HepG2 (cell line): Measurements from ENCODE around the gene OXLD1. TPM values are rescaled to one million over a fixed set of nuclear protein-coding genes. Genes with fewer than 3 reads are reported as not detected.

Experiments
- ATF6 ChIP-seq: sonication (generic); formaldehyde crosslinking; conservative IDR thresholded peaks from 2 replicates; pipeline ENCODE4 v1.4.0; 2020; ENCODE audit warnings: missing genetic modification reagents
- CBFB ChIP-seq: sonication (generic); formaldehyde crosslinking; IDR thresholded peaks from 2 replicates; pipeline ENCODE4 v1.4.0; 2020; ENCODE audit warnings: missing genetic modification reagents
- CBX1 ChIP-seq: IDR thresholded peaks from one replicate; pipeline ENCODE4 v1.6.1; 2016; ENCODE audit warnings: antibody characterized with exemption, low read depth
- CREB3 ChIP-seq: sonication (generic); formaldehyde crosslinking; IDR thresholded peaks from 2 replicates; pipeline ENCODE4 v1.5.0; 2020; ENCODE audit warnings: missing genetic modification reagents
- DMAP1 ChIP-seq: IDR thresholded peaks from 2 replicates; pipeline ENCODE4 v1.6.1; 2016
- DNMT1 ChIP-seq: sonication (generic); formaldehyde crosslinking; IDR thresholded peaks from 2 replicates; pipeline ENCODE4 v1.5.1; 2020; ENCODE audit warnings: mild to moderate bottlenecking, missing genetic modification reagents
- GLMP ChIP-seq: sonication (generic); formaldehyde crosslinking; IDR thresholded peaks from 2 replicates; pipeline ENCODE4 v1.9.0; 2021; ENCODE audit warnings: missing genetic modification reagents, mild to moderate bottlenecking, borderline replicate concordance
- GTF2F1 ChIP-seq: fragments of 150-350 bp; IDR thresholded peaks from 2 replicates; pipeline ENCODE4 v1.6.1; 2014; ENCODE audit warnings: low read length
- HNRNPL ChIP-seq: fragments of 200-400 bp; formaldehyde crosslinking; IDR thresholded peaks from 2 replicates; pipeline ENCODE4 v1.6.1; 2017; ENCODE audit warnings: mild to moderate bottlenecking, low read depth, low read length
- KLF12 ChIP-seq: sonication (generic); formaldehyde crosslinking; IDR thresholded peaks from 2 replicates; pipeline ENCODE4 v1.4.0; 2020; ENCODE audit warnings: missing genetic modification reagents, borderline replicate concordance
- NR2C2 ChIP-seq: sonication (generic); formaldehyde crosslinking; IDR thresholded peaks from 2 replicates; pipeline ENCODE4 v1.4.0; 2020; ENCODE audit warnings: missing genetic modification reagents, mild to moderate bottlenecking, moderate library complexity, borderline replicate concordance
- RNF219 ChIP-seq: sonication (generic); formaldehyde crosslinking; IDR thresholded peaks from 2 replicates; pipeline ENCODE4 v1.5.0; 2020; ENCODE audit warnings: mild to moderate bottlenecking, missing genetic modification reagents
- ZFYVE20 ChIP-seq: sonication (generic); formaldehyde crosslinking; IDR thresholded peaks from 2 replicates; pipeline ENCODE4 v1.8.0; 2023; ENCODE audit warnings: low read depth, mild to moderate bottlenecking, moderate library complexity, missing genetic modification reagents, borderline replicate concordance
- ZKSCAN5 ChIP-seq: sonication (generic); formaldehyde crosslinking; IDR thresholded peaks from 2 replicates; pipeline ENCODE4 v1.5.1; 2020; ENCODE audit warnings: mild to moderate bottlenecking, missing genetic modification reagents
- ZNF235 ChIP-seq: sonication (generic); formaldehyde crosslinking; IDR thresholded peaks from 2 replicates; pipeline ENCODE4 v1.8.1; 2023; ENCODE audit warnings: mild to moderate bottlenecking, missing genetic modification reagents, borderline replicate concordance
- ZNF282 ChIP-seq: fragments of 450-650 bp; IDR thresholded peaks from 2 replicates; pipeline ENCODE4 v1.6.1; 2018; ENCODE audit not compliant: partially characterized antibody
- ZNF451 ChIP-seq: sonication (generic); formaldehyde crosslinking; IDR thresholded peaks from 2 replicates; pipeline ENCODE4 v1.5.0; 2020; ENCODE audit warnings: mild to moderate bottlenecking, missing genetic modification reagents
- ZNF512 ChIP-seq: sonication (generic); formaldehyde crosslinking; IDR thresholded peaks from 2 replicates; pipeline ENCODE4 v1.4.0; 2020; ENCODE audit warnings: mild to moderate bottlenecking, missing genetic modification reagents
- ZNF605 ChIP-seq: sonication (generic); formaldehyde crosslinking; IDR thresholded peaks from 2 replicates; pipeline ENCODE4 v1.8.0; 2022; ENCODE audit warnings: mild to moderate bottlenecking, missing genetic modification reagents
- ZNF746 ChIP-seq: sonication (generic); formaldehyde crosslinking; IDR thresholded peaks from 2 replicates; pipeline ENCODE4 v1.8.0; 2022; ENCODE audit warnings: mild to moderate bottlenecking, missing genetic modification reagents
- ZZZ3 ChIP-seq: sonication (generic); formaldehyde crosslinking; IDR thresholded peaks from 2 replicates; pipeline ENCODE4 v1.4.0; 2020; ENCODE audit warnings: missing genetic modification reagents, mild to moderate bottlenecking, borderline replicate concordance
- polyA plus RNA-seq, 8 experiments: library from polyadenylated mRNA; depleted of rRNA in 3 of 8; stranded (reverse) in 7 of 8; unstranded in 1 of 8; fragments of >200 nt; fragmentation: Illumina TruSeq in 4 of 8; extraction: Trizol in 4 of 8; gene quantifications; 2 replicates each; pipeline versions ENCODE4 v1.2.1 to v1.2.3, GENCODE V29; 2011 to 2016; ENCODE audit warnings: low read depth in 4 of 8, missing spikeins in 1 of 8, mixed read lengths in 1 of 8; ENCODE audit not compliant: insufficient read depth in 1 of 8
- total RNA-seq, 5 experiments: library from RNA; depleted of rRNA; stranded (reverse); fragments of >200 nt; fragmentation: Illumina TruSeq; extraction: Trizol; gene quantifications; 2 replicates each; pipeline ENCODE4 v1.2.3, GENCODE V29; 2016; ENCODE audit warnings: low read depth in 1 of 5

OXLD1 gene
- total and polyA plus RNA-seq, 2 of the 13 experiments (the other 11 are each of a cell fraction or from before 2014, with no cell fraction given): 27.1 to 37.5 TPM

- TF ChIP-seq GLMP (CRISPR knock-in tag): no peak
- no peak for TF ChIP-seq CREB3 (CRISPR knock-in tag)
- peak; percentile 63 for TF ChIP-seq CBX1
- TF ChIP-seq KLF12 (CRISPR knock-in tag): peak; percentile 93
- TF ChIP-seq HNRNPL: peak; percentile 96
- TF ChIP-seq ZNF451 (CRISPR knock-in tag): peak; percentile 25; the same call in 1 of the 2 replicates
- TF ChIP-seq ZNF605 (CRISPR knock-in tag): 0 out of 2 replicates have a peak, but pooled peaks have one; percentile 56
- TF ChIP-seq ZNF282: no peak
- TF ChIP-seq NR2C2 (CRISPR knock-in tag): peak; percentile 99
- peak; percentile 96; the same call in 1 of the 2 replicates for TF ChIP-seq ZNF235 (CRISPR knock-in tag)
- TF ChIP-seq ZZZ3 (CRISPR knock-in tag): 0 out of 2 replicates have a peak, but pooled peaks have one; percentile 29
- peak; percentile 47; the same call in 1 of the 2 replicates for TF ChIP-seq DNMT1 (CRISPR knock-in tag)
- TF ChIP-seq ZNF512: no peak
- TF ChIP-seq RNF219 (CRISPR knock-in tag): no peak
- TF ChIP-seq DMAP1 (CRISPR knock-in tag): peak; percentile 95
- TF ChIP-seq ZNF746 (CRISPR knock-in tag): peak; percentile 83
- TF ChIP-seq ZKSCAN5: peak; percentile 54; the same call in 1 of the 2 replicates
- TF ChIP-seq ATF6 (CRISPR knock-in tag): 0 out of 2 replicates have a peak, but pooled peaks have one; percentile 63
- TF ChIP-seq GTF2F1: no peak
- peak; percentile 88 for TF ChIP-seq CBFB (CRISPR knock-in tag)
- no peak for TF ChIP-seq ZFYVE20 (CRISPR knock-in tag)
Measured at GRCh38 chr17:81713556-81714411, 47.4 kb upstream of the OXLD1 start (continued).
